GM18505 (cell line): ENCODE data around the gene PLEKHO1.

Experiments used
- ATAC-seq: cut with Tn5 transposase; IDR thresholded peaks from one replicate; pipeline ENCODE4 v1.9.1; 2021; ENCODE audit not compliant: unreplicated experiment
- POLR2A ChIP-seq: IDR thresholded peaks from 4 replicates; pipeline ENCODE4 v1.6.1; 2011; ENCODE audit warnings: borderline replicate concordance; ENCODE audit not compliant: insufficient read depth, insufficient read length; ENCODE audit errors: extremely low read depth

Gene PLEKHO1, protein sequence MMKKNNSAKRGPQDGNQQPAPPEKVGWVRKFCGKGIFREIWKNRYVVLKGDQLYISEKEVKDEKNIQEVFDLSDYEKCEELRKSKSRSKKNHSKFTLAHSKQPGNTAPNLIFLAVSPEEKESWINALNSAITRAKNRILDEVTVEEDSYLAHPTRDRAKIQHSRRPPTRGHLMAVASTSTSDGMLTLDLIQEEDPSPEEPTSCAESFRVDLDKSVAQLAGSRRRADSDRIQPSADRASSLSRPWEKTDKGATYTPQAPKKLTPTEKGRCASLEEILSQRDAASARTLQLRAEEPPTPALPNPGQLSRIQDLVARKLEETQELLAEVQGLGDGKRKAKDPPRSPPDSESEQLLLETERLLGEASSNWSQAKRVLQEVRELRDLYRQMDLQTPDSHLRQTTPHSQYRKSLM

DNA sequence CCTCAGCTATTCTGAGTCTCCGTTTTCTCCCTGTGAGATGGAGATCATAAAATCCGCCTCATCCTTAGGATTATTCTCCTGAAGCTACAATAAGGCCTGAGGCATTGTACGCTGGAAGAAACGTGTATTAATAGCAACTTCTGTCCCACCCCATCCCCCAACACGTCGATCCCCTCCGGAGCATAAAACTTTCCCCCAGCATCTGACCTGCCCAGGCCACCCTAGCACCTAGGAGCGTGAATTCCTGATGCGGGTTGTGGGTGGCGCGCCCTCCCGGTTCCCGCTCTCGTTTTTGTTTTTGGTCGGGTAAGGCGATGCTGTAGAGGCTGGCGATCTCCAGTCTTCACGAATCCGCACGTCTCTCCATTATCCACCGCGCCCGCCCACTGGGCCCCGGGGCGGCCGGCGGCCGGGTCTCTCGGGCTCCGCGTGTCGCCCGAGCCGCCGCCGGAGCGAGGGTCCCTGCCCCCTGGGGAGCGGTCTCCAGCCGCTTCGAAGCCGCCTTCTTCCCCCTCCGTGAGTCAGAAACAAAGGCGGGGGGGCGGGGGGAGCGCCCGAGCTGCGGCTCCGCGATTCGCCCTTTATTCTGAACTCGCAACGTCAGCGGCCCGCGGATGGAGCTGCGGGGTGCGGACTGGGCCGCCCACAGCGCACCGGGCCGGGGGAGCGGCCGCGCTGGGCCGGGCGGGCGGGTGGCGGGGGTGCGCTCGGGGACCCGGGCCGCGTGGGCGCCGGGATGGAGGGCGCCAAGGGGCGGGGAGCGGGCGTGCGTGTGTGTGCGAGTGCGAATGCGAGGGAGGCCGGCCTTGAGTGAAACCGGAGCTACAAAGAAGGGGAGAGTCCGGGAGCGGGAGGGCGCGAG, at the start of gene PLEKHO1:
PLEKHO1 (plus strand) TSS at position 646 of the 862 bp plus-strand sequence. CDS start 342 bp downstream, outside the sequence.
- TF ChIP-seq POLR2A = peak; percentile 63
- peak; percentile 46 for ATAC-seq

DNA sequence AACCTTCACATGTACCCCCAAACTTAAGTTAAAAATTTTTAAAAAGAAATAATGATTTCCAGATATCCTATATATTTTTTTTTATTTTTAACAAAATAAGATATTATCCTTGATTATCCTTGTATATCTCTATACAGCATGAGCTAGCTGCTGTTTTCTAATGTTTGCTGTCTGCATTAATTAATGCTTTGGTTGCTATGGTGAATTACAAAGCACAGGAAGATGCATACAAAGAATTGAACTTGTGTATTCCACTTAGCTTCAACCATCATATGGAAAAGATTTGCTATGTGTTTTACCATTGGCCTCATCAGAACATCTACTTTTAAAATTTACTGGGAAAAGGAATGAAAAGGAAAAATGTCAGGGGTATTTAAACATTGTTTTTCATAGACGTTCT, 46.7 kb upstream of the PLEKHO1 start:
- TF ChIP-seq POLR2A = no peak
- no peak for ATAC-seq

DNA sequence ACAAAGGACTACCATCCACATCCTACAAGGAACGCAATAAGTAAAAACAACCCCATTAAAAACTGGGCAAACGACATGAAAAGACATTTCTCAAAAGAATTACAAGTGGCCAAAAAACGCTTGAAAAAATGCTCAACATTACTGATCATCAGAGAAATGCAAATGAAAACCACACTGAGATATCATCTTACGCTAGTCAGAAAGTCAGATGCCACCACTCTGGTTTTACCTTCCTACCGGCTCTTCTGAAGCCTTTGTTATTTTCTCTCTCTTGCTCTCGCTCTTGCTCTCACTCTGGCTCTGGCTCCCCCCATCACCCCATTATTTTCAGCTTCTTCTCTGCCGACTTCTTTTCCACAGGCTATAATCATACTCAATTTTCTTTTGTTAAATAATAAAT, 43.4 kb upstream of the PLEKHO1 start:
- no peak for TF ChIP-seq POLR2A
- no peak for ATAC-seq

DNA sequence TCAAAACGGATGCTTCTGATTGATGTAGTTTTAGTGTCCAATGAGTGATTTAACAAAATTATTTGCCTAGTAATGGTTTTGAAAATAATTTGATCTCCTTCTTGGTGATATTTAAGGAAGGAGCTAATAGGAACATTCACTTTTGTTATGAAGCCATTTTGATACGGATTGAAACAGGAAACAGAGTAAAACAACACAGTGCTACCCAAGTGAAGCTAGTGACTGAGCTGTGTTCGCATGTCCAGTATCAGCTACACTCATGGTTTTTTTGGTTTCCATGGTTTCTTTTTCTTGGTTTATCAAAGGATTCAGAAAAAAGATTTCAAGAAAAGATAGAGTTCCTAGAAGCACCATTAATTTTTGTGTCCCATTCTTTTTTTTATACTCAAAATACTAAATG, 40.1 kb upstream of the PLEKHO1 start:
- no peak for ATAC-seq

DNA sequence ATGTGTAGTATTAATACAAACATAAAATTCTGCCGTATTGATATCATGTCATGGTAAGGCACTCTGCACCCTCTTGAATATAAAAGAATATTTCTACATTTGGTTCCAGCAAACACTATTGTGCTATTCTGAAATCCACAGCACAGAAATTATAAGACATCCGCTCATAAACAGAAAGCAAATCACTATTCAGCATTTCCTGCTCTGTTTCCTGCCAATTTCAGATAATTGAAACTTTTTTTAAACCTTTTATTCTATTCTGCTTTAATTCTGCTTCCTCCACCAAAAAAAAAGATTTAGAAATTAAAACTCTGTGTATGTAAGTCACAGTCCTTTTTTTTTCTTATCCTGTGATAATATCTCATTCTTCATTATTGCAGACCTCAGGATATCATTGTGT, 39.6 kb upstream of the PLEKHO1 start:
- no peak for TF ChIP-seq POLR2A
- no peak for ATAC-seq

More for the DNA sequence above, 40.1 kb upstream of the PLEKHO1 start:
- no peak for TF ChIP-seq POLR2A

DNA sequence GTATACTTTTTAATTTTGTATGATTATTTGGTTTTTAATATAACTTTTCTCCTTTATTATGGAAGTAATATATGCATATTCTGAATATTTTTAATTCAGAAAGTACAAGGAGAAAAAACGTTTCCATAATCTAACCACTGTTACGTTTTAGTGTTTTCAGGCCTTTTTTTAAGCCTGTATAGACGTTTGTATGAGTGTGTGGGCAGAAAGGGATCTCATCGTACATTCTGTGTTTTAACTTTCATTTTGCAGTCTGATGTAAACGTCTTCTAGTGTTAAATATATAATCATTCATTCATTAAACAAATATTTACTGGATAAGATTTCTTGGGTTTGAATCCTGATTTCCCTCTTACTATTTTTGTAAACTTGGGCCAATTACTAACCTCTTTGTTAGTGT, 38.0 kb upstream of the PLEKHO1 start:
- no peak for ATAC-seq
- TF ChIP-seq POLR2A = no peak

DNA sequence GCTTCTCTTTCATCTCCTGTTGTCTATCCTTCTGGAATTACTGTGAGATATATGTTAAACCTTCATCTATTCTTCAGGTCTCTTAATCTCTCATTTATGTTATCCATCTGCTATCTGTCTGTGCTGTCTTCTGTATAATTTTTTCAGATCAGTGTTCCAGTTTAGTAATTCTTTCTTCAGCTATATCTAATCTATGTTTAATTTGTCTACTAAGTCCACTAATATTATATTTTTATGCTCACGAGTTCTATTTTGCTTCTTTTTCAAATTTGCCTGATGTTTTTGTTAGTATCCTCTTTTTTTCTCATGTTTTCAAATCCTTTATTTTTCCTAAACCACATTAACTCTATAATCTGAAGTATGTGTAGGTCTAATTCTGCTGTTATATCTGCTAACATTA, 34.6 kb upstream of the PLEKHO1 start:
- no peak for TF ChIP-seq POLR2A
- ATAC-seq = no peak

DNA sequence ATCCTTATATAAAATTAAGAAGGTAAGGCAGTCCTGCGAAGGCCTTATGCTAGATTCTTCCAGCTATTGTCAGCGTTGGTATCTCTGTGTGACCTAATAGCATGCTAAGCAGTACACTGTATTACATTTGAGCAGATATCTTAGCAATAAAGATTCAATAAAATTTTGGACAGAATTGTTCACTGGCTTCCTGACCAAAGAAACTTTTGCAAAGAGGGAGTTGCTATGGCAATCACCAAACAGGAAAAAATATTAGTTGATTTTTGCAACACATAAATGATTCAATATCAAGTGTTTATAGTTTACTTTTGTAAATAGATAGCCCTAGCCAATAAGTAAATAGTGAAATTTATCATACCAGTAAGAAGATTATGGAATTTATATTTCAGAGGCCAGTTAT, 31.0 kb upstream of the PLEKHO1 start:
- no peak for TF ChIP-seq POLR2A
- ATAC-seq = no peak

DNA sequence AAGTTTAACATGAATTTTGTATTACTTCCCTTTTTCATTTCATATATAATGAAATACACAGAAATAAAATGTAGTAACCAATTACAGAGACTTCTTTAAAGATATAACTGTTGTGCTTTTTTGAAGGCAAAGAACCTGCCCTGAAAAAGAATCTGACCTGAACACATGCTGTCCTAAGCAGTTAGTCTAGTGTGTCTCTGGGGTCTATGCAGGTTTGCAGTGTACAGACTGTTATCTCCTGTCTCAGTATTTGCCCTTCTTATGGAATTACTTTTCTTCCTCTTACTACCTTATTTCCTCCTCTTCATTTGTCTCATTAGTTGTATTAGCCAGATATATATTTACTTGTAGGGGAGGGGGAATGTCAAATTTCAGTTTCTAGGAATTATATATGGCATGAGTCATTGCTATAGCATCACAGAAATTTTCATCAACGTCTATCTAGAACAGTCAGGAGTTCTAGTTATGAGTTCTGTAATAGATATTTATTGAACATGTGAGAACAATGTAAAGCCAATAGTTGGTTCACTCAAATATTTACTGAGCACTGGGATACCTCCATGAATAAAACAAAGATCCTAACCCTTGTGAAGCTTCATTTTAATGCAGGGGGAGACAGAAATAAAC, 28.4 kb upstream of the PLEKHO1 start:
- TF ChIP-seq POLR2A = no peak
- ATAC-seq = no peak

DNA sequence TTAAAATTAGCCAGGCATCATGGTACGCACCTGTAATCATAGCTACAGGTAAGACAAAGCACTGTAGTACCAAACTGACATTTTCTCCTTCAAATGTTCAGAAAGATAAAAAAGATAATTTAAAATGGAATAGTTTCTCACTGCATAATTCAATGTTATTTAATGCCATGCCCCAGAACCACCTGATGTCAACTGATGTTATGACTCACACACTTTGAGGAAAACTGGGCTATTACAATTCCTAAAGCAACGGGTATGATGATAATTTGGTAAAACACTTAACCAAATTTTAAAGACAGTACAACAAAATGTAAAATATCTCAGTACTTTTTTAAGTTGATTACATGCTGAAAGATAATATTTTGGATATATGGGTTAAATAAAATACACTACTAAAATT, 22.9 kb upstream of the PLEKHO1 start:
- no peak for TF ChIP-seq POLR2A
- no peak for ATAC-seq

DNA sequence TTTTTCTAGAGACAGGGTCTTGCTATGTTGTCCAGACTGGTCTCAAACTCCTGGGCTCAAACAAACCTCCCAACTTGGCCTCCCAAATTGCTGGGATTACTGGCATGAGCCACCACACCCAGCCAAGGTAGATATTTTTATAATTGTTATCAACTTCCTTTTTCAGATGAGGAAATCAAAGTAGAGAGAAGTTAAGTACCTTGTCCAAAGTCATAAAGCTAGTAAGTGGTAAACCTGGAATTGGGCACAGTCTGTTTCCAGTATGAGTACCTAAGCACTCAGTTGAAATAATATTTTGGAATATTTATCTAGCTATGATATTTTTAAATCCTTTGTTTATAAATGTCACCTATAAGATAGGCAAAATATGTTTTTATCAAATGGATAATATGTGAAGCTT, 22.3 kb upstream of the PLEKHO1 start:
- ATAC-seq = no peak
- no peak for TF ChIP-seq POLR2A

DNA sequence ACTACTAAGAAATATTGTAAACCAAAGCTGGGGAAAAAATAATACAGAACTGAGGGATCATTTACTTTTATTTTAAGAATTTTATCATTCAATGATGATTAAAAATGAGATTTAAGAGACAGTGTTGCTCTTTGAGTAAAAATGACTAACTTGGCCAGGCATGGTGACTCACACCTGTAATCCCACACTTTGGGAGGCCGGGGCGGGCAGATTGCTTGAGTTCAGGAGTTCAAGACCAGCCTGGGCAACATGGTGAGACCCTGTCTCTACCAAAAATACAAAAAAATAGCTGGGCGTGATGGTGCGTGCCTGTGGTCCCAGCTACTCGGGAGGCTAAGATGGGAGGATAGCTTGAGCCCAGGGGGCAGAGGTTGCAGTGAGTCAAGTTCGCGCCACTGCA, 21.8 kb upstream of the PLEKHO1 start:
- no peak for ATAC-seq
- TF ChIP-seq POLR2A = no peak

DNA sequence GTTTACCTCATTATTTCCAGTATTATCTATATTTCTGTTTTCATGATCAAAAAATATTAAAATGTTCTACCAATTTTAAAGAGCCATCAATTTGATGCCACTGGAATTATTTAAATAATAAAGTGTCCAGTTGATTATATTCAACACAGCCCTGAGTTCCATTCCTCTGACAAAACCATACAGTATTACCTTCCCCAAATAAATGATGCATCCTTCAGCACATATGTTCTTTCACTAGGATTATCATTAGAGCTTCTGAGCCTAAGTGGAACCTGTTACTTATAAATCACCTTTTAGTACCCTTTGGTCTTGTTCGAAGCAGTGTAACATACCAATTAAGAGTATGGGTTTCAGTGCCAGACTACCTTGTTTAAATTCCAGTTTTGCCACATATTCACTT, 17.3 kb upstream of the PLEKHO1 start:
- ATAC-seq = no peak
- TF ChIP-seq POLR2A = no peak
